Naive thymus-derived CD4-positive, alpha-beta T cell (primary cell): ENCODE results near the gene CDC14B. TPM values are rescaled to one million over a fixed set of nuclear protein-coding genes. Genes with fewer than 3 reads are reported as not detected.
A peak's percentile ranks its signal among the peaks of the same experiment; 100 is the strongest.

Experiments
- ATAC-seq: fragments of 150-1000 bp; cut with Tn5 transposase; 2 replicates; pipeline ENCODE4 v1.10.0; 2021; ENCODE audit warnings: mild to moderate bottlenecking, moderate library complexity
- CTCF ChIA-PET: fragments of 350-600 bp; sonication (Branson Sonifier 250); formaldehyde crosslinking; loops from one replicate; lab custom pipeline; 2021; ENCODE audit warnings: antibody characterized with exemption; lab: Charles Lee
- POLR2A ChIA-PET: fragments of 350-600 bp; sonication (Branson Sonifier 250); formaldehyde crosslinking; loops from one replicate; lab custom pipeline; 2021; ENCODE audit warnings: antibody characterized with exemption, inconsistent platforms; lab: Charles Lee
- DNase-seq, 9 donors: peaks; one replicate each; pipeline versions ENCODE4 v3.0.0 to v3.0.0-alpha.2; 2020 to 2022; ENCODE audit warnings: mixed read lengths in 1 of 9
- H3K27ac ChIP-seq: one replicate; pipeline ENCODE4 v1.7.0; 2013; ENCODE audit warnings: mild to moderate bottlenecking, low read depth, low read length, moderate library complexity
- H3K27me3 ChIP-seq, 2 donors: one replicate each; pipeline ENCODE4 v1.7.0; 2013; ENCODE audit warnings: low read length in 2 of 2, mild to moderate bottlenecking in 2 of 2, moderate library complexity in 2 of 2; ENCODE audit not compliant: control insufficient read depth in 2 of 2, insufficient read depth in 2 of 2
- H3K36me3 ChIP-seq, 3 experiments: 1 replicate in 2 of 3; 2 replicates in 1 of 3; pipeline ENCODE4 v1.7.0; 2013; ENCODE audit warnings: low read length in 3 of 3, mild to moderate bottlenecking in 3 of 3, moderate library complexity in 1 of 3; ENCODE audit not compliant: insufficient read depth in 3 of 3, control insufficient read depth in 2 of 3
- H3K4me1 ChIP-seq, 2 donors: one replicate each; pipeline ENCODE4 v1.7.0; 2013; ENCODE audit warnings: low read length in 2 of 2, mild to moderate bottlenecking in 2 of 2, moderate library complexity in 1 of 2; ENCODE audit not compliant: control insufficient read depth in 2 of 2, insufficient read depth in 2 of 2
- H3K4me3 ChIP-seq: 2 replicates; pipeline ENCODE4 v1.7.0; 2013; ENCODE audit warnings: mild to moderate bottlenecking, low read length
- H3K9me3 ChIP-seq, 3 experiments: 1 replicate in 2 of 3; 2 replicates in 1 of 3; pipeline ENCODE4 v1.7.0; 2013; ENCODE audit warnings: low read length in 3 of 3; ENCODE audit not compliant: control insufficient read depth in 2 of 3
- H3K27ac Mint-ChIP-seq, 9 donors: one replicate each; pipeline ENCODE4 v1.8.0; 2020 to 2022; ENCODE audit warnings: mixed read lengths in 9 of 9, mild to moderate bottlenecking in 8 of 9, moderate library complexity in 5 of 9, inconsistent platforms in 2 of 9
- H3K27me3 Mint-ChIP-seq, 5 donors: one replicate each; pipeline ENCODE4 v1.8.0; 2021 to 2022; ENCODE audit warnings: mixed read lengths in 5 of 5, mild to moderate bottlenecking in 1 of 5
- H3K36me3 Mint-ChIP-seq, 5 donors: one replicate each; pipeline ENCODE4 v1.8.0; 2020 to 2022; ENCODE audit warnings: mixed read lengths in 5 of 5, mild to moderate bottlenecking in 3 of 5, inconsistent platforms in 1 of 5
- H3K4me1 Mint-ChIP-seq, 7 donors: one replicate each; pipeline ENCODE4 v1.8.0; 2020 to 2022; ENCODE audit warnings: mixed read lengths in 7 of 7, mild to moderate bottlenecking in 3 of 7, inconsistent platforms in 1 of 7
- H3K4me3 Mint-ChIP-seq, 10 donors: one replicate each; pipeline ENCODE4 v1.8.0; 2020 to 2022; ENCODE audit warnings: mild to moderate bottlenecking in 10 of 10, mixed read lengths in 10 of 10, moderate library complexity in 6 of 10, inconsistent platforms in 2 of 10
- H3K9me3 Mint-ChIP-seq, 11 donors: one replicate each; pipeline ENCODE4 v1.8.0; 2020 to 2022; ENCODE audit warnings: mixed read lengths in 11 of 11, mild to moderate bottlenecking in 4 of 11, inconsistent platforms in 1 of 11, moderate library complexity in 1 of 11
- intact Hi-C, 2 donors: fragments of 100-400 bp; cut with micrococcal nuclease; formaldehyde crosslinking; loops; one replicate each; pipeline ENCODE4 v1.15.1; 2023
- polyA plus RNA-seq, 2 donors: library from polyadenylated mRNA; unstranded; fragments of 300-500 nt; fragmentation: Illumina TruSeq; gene quantifications; one replicate each; pipeline ENCODE4 v1.2.3, GENCODE V29; 2021
- total RNA-seq, 6 experiments: library from RNA in 5 of 6; stranded (reverse) in 5 of 6; gene quantifications; 1 replicate in 5 of 6; 2 replicates in 1 of 6; pipeline ENCODE4 v1.2.3 and lab custom pipeline; 2021 to 2026

The CDC14B gene
- total and polyA plus RNA-seq, 7 experiments from 2014 or later: 0.41 to 16.5 (median 9.4) TPM

- H3K4me1 Mint-ChIP-seq: peaks cover 0 to 9% (median 0%) of the 10 kb centered on the region in 7 donors
- Histone ChIP-seq H3K4me3 (no peak overlapping the region), H3K27me3 (no peaks in the 10 kb centered on the region), H3K36me3 (peaks cover 9 to 64% (median 15%) of the 10 kb centered on the region in 3 experiments), H3K4me1 (no peaks in the 10 kb centered on the region), H3K27ac (no peak overlapping the region), H3K9me3 (no peaks in the 10 kb centered on the region)
- POLR2A ChIA-PET: no interaction called here
- H3K9me3 Mint-ChIP-seq: no peaks in the 10 kb centered on the region
- DNase-seq (no peak), ATAC-seq (peak; percentile 40)
- H3K27me3 Mint-ChIP-seq: no peaks in the 10 kb centered on the region
- no peak overlapping the region for H3K4me3 Mint-ChIP-seq
- peaks cover 13 to 55% (median 22%) of the 10 kb centered on the region in 5 donors for H3K36me3 Mint-ChIP-seq
- intact Hi-C loops: no loop called here
- peak overlapping the region in 2 of 9 donors; percentile 9 to 21 for H3K27ac Mint-ChIP-seq
- CTCF ChIA-PET: no interaction called here
Observed at GRCh38 chr9:96484521-96484931, 135.1 kb downstream of the CDC14B start.

- no peak overlapping the region for H3K4me3 ChIP-seq
- DNase-seq: no peak
- ChIA-PET CTCF (no interaction called here), POLR2A (interaction anchor here (0.8 kb wide), 1 partner anchor 39 kb away, joined by 3 read pairs; no protein-coding TSS in a partner anchor)
- no peaks in the 10 kb centered on the region for H3K9me3 ChIP-seq
- H3K4me3 Mint-ChIP-seq: no peak overlapping the region
- H3K36me3 ChIP-seq: peaks cover 9 to 58% (median 9%) of the 10 kb centered on the region in 3 experiments
- no peak overlapping the region for H3K27ac ChIP-seq
- no peak for ATAC-seq
- peaks cover 11 to 57% (median 26%) of the 10 kb centered on the region in 5 donors for H3K36me3 Mint-ChIP-seq
- no peaks in the 10 kb centered on the region for H3K4me1 ChIP-seq
- intact Hi-C loops: no loop called here
- no peaks in the 10 kb centered on the region for H3K27me3 Mint-ChIP-seq
- H3K27ac Mint-ChIP-seq: peak overlapping the region in 2 of 9 donors; percentile 21 to 60
- H3K27me3 ChIP-seq: no peaks in the 10 kb centered on the region
- no peaks in the 10 kb centered on the region for H3K9me3 Mint-ChIP-seq
- H3K4me1 Mint-ChIP-seq: peaks cover 0 to 9% (median 0%) of the 10 kb centered on the region in 7 donors
Observed at GRCh38 chr9:96483733-96484390, 135.8 kb downstream of the CDC14B start.

GRCh38 chr9:96483197-96483596 is 136.4 kb downstream of the CDC14B start:
- no peaks in the 10 kb centered on the region for H3K4me1 ChIP-seq
- Mint-ChIP-seq H3K36me3 (peaks cover 11 to 50% (median 22%) of the 10 kb centered on the region in 5 donors), H3K4me1 (peaks cover 0 to 9% (median 0%) of the 10 kb centered on the region in 7 donors), H3K27me3 (no peaks in the 10 kb centered on the region), H3K27ac (no peak overlapping the region), H3K9me3 (no peaks in the 10 kb centered on the region), H3K4me3 (no peak overlapping the region)
- ATAC-seq (no peak), DNase-seq (no peak)
- no peak overlapping the region for H3K27ac ChIP-seq
- POLR2A ChIA-PET: interaction anchor here (0.8 kb wide), 1 partner anchor 38 kb away, joined by 3 read pairs; no protein-coding TSS in a partner anchor
- H3K36me3 ChIP-seq: peaks cover 6 to 51% (median 7%) of the 10 kb centered on the region in 3 experiments
- no peaks in the 10 kb centered on the region for H3K9me3 ChIP-seq
- CTCF ChIA-PET: interaction anchor here (0.6 kb wide), 1 partner anchor 1098 kb away, joined by 6 read pairs; no protein-coding TSS in a partner anchor
- H3K27me3 ChIP-seq: no peaks in the 10 kb centered on the region
- no peak overlapping the region for H3K4me3 ChIP-seq
- intact Hi-C loops: no loop called here

DNA sequence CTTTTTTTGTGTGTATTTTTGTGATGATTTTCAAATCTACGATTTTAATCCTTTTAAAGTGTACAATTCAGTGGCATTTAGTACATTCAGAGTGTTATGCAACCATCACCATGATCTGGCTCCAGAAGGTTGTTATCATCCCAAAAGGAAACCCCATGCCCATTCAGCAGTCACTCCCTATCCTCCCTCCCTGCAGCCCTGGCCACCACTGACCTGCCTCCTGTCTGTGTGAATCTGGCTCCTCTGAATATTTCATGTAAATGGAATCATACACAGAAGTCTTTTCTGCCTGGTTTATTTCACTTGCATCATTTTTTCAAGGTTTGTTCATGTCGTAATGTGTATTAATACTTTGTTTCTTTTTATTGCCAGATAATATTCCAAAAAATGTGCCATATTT is 137.2 kb downstream of the CDC14B start:
- intact Hi-C loops: no loop called here
- H3K4me3 Mint-ChIP-seq: no peak overlapping the region
- peaks cover 0 to 46% (median 6%) of the 10 kb centered on the region in 3 experiments for H3K36me3 ChIP-seq
- ChIA-PET CTCF (interaction anchor here (0.6 kb wide), 1 partner anchor 1097 kb away, joined by 6 read pairs; no protein-coding TSS in a partner anchor), POLR2A (interaction anchor here (0.6 kb wide), 1 partner anchor 63 kb away, joined by 4 read pairs; no protein-coding TSS in a partner anchor)
- peaks cover 8 to 45% (median 22%) of the 10 kb centered on the region in 5 donors for H3K36me3 Mint-ChIP-seq
- H3K27me3 Mint-ChIP-seq: no peaks in the 10 kb centered on the region
- H3K4me1 ChIP-seq: no peaks in the 10 kb centered on the region
- H3K4me1 Mint-ChIP-seq: peaks cover 0 to 9% (median 0%) of the 10 kb centered on the region in 7 donors
- H3K4me3 ChIP-seq: no peak overlapping the region
- no peaks in the 10 kb centered on the region for H3K9me3 Mint-ChIP-seq
- ATAC-seq (no peak), DNase-seq (no peak)
- no peaks in the 10 kb centered on the region for H3K27me3 ChIP-seq
- H3K27ac ChIP-seq: no peak overlapping the region
- H3K9me3 ChIP-seq: no peaks in the 10 kb centered on the region
- peak overlapping the region in 2 of 9 donors; percentile 22 to 39 for H3K27ac Mint-ChIP-seq

DNA sequence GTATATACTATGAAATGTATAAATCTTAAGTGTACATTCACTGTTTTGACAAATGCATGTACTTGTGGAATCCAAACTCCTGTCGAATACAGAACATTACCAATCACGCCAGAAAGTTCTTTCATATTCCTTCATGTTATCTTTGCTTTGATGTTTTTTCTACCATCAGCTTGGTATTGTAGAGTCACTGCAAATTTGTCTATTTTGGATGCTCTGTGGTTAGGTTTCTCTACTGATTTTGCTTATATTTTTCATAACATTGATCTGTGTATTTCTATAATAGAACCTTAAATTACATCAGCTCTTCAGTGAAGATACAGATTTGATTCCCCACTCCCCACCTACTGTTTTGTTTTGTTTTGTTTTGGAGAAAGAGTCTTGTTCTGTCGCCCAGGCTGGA is 138.9 kb downstream of the CDC14B start:
- H3K27ac ChIP-seq: no peak overlapping the region
- no peak overlapping the region for H3K4me3 ChIP-seq
- Mint-ChIP-seq H3K27me3 (no peaks in the 10 kb centered on the region), H3K4me3 (no peak overlapping the region), H3K9me3 (no peaks in the 10 kb centered on the region), H3K4me1 (peaks cover 0 to 9% (median 3%) of the 10 kb centered on the region in 7 donors), H3K27ac (no peak overlapping the region), H3K36me3 (peaks cover 8 to 44% (median 20%) of the 10 kb centered on the region in 5 donors)
- DNase-seq (no peak), ATAC-seq (no peak)
- intact Hi-C loops: no loop called here
- H3K27me3 ChIP-seq: no peaks in the 10 kb centered on the region
- POLR2A ChIA-PET: no interaction called here
- H3K9me3 ChIP-seq: no peaks in the 10 kb centered on the region
- peaks cover 0 to 34% (median 6%) of the 10 kb centered on the region in 3 experiments for H3K36me3 ChIP-seq
- CTCF ChIA-PET: no interaction called here
- H3K4me1 ChIP-seq: no peaks in the 10 kb centered on the region

- H3K4me3 Mint-ChIP-seq: no peak overlapping the region
- Histone ChIP-seq H3K4me3 (no peak overlapping the region), H3K9me3 (no peaks in the 10 kb centered on the region), H3K36me3 (peaks cover 0 to 20% (median 7%) of the 10 kb centered on the region in 3 experiments), H3K4me1 (no peaks in the 10 kb centered on the region), H3K27ac (no peak overlapping the region), H3K27me3 (no peaks in the 10 kb centered on the region)
- peaks cover 5 to 35% (median 24%) of the 10 kb centered on the region in 5 donors for H3K36me3 Mint-ChIP-seq
- no peaks in the 10 kb centered on the region for H3K9me3 Mint-ChIP-seq
- CTCF ChIA-PET: no interaction called here
- DNase-seq (no peak), ATAC-seq (no peak)
- no peak overlapping the region for H3K27ac Mint-ChIP-seq
- intact Hi-C loops: loop anchor here in 1 of 2 donors (5.0 kb wide), 1 partner anchor 152 kb away; no protein-coding TSS in a partner anchor
- no peaks in the 10 kb centered on the region for H3K27me3 Mint-ChIP-seq
- POLR2A ChIA-PET: interaction anchor here (0.6 kb wide), 1 partner anchor 65 kb away, joined by 4 read pairs; no protein-coding TSS in a partner anchor
- H3K4me1 Mint-ChIP-seq: peaks cover 0 to 9% (median 3%) of the 10 kb centered on the region in 7 donors
Observed at GRCh38 chr9:96478829-96479371, 140.7 kb downstream of the CDC14B start.
